HepG2 (cell line): ENCODE data around the gene SPATS2. TPM values are rescaled to one million over a fixed set of nuclear protein-coding genes. Genes with fewer than 3 reads are reported as not detected.

Source experiments
- ATAC-seq: fragments of 200-7000 bp; cut with Tn5 transposase; 3 replicates; pipeline ENCODE4 v1.9.1; 2020; ENCODE audit warnings: mild to moderate bottlenecking, moderate library complexity
- BruUV-seq: library from RNA; stranded (reverse); fragments of 400-500 nt; replicated peaks from 2 replicates; lab custom pipeline; 2021; lab: Mats Ljungman, UMichigan
- CTCF ChIA-PET: fragments of 300-600 bp; formaldehyde crosslinking; extraction: SDS; loops from one replicate; lab custom pipeline; 2021; ENCODE audit warnings: low total read pairs, inconsistent platforms, low intra/inter-chr PET ratio; lab: Yijun Ruan, JAX
- POLR2A ChIA-PET: fragments of 350-600 bp; sonication (Branson Sonifier 250); formaldehyde crosslinking; loops from one replicate; lab custom pipeline; 2020; ENCODE audit warnings: antibody characterized with exemption, inconsistent platforms; lab: Yijun Ruan, JAX
- DNase-seq: peaks from one replicate; pipeline ENCODE4 v3.0.0-alpha.2; 2015; ENCODE audit warnings: low spot score
- FAIRE-seq: peaks from 3 replicates; lab custom pipeline; 2011; peaks lifted over from hg19 to GRCh38; lab: Jason Lieb, UNC
- H2AFZ ChIP-seq: one replicate; pipeline ENCODE4 v1.6.1; 2011; ENCODE audit warnings: low read length, inconsistent platforms
- H3K27ac ChIP-seq: fragments of 300-600 bp; 3 replicates; pipeline ENCODE4 v1.8.0; 2011; ENCODE audit warnings: mixed run types, mild to moderate bottlenecking, mixed read lengths, low read length, inconsistent platforms; ENCODE audit not compliant: insufficient read depth; ENCODE audit errors: extremely low read length
- H3K27me3 ChIP-seq, 2 experiments: fragments of 200-600 bp in 1 of 2; 2 replicates in 1 of 2; 3 replicates in 1 of 2; pipeline versions ENCODE4 v1.6.0 to v1.8.0; 2011; ENCODE audit warnings: low read length in 2 of 2, mild to moderate bottlenecking in 2 of 2, moderate library complexity in 2 of 2, inconsistent platforms in 1 of 2; ENCODE audit not compliant: insufficient read depth in 2 of 2, control insufficient read depth in 1 of 2
- H3K36me3 ChIP-seq, 2 experiments: fragments of 200-600 bp in 1 of 2; replicated peaks in 1 of 2; 2 replicates in 1 of 2; 3 replicates in 1 of 2; pipeline versions ENCODE4 v1.5.1 to v1.8.0; 2011; ENCODE audit warnings: low read length in 2 of 2, inconsistent platforms in 1 of 2; ENCODE audit not compliant: insufficient read depth in 2 of 2, control insufficient read depth in 1 of 2
- H3K4me1 ChIP-seq: 2 replicates; pipeline ENCODE4 v1.5.1; 2012; ENCODE audit warnings: low read length, inconsistent platforms; ENCODE audit not compliant: insufficient read depth
- H3K4me2 ChIP-seq: 2 replicates; pipeline ENCODE4 v1.6.0; 2011; ENCODE audit warnings: low read depth, low read length, inconsistent platforms
- H3K4me3 ChIP-seq, 3 experiments: fragments of 200-600 bp in 1 of 3; sonication (generic), shearing (Covaris generic) in 1 of 3; replicated peaks in 1 of 3; 2 replicates each; pipeline ENCODE4 v1.5.1; 2011 to 2016; ENCODE audit warnings: low read length in 3 of 3, inconsistent platforms in 2 of 3, low read depth in 2 of 3, mild to moderate bottlenecking in 2 of 3, control low read depth in 1 of 3, mixed read lengths in 1 of 3; ENCODE audit not compliant: insufficient read depth in 1 of 3
- H3K79me2 ChIP-seq: one replicate; pipeline ENCODE4 v1.6.1; 2011; ENCODE audit warnings: low read length, inconsistent platforms; ENCODE audit not compliant: insufficient read depth
- H3K9ac ChIP-seq: 2 replicates; pipeline ENCODE4 v1.6.0; 2011; ENCODE audit warnings: mild to moderate bottlenecking, low read depth, low read length, inconsistent platforms; ENCODE audit not compliant: insufficient read depth
- H3K9me3 ChIP-seq: 2 replicates; pipeline ENCODE4 v1.5.1; 2012; ENCODE audit warnings: mild to moderate bottlenecking, low read length
- H4K20me1 ChIP-seq: 2 replicates; pipeline ENCODE4 v1.6.0; 2011; ENCODE audit warnings: inconsistent platforms, mild to moderate bottlenecking, low read length, moderate library complexity; ENCODE audit not compliant: insufficient read depth
- ATRX ChIP-seq: sonication (generic); formaldehyde crosslinking; IDR thresholded peaks from 2 replicates; pipeline ENCODE4 v1.4.0; 2020; ENCODE audit warnings: missing genetic modification reagents, borderline replicate concordance
- BRD4 ChIP-seq: sonication (generic); formaldehyde crosslinking; IDR thresholded peaks from 2 replicates; pipeline ENCODE4 v1.4.0; 2020; ENCODE audit warnings: missing genetic modification reagents
- IRF1 ChIP-seq: sonication (generic); formaldehyde crosslinking; IDR thresholded peaks from 2 replicates; pipeline ENCODE4 v1.4.0; 2020; ENCODE audit warnings: low read depth, mild to moderate bottlenecking, missing genetic modification reagents
- NCOA5 ChIP-seq: sonication (generic); formaldehyde crosslinking; IDR thresholded peaks from 2 replicates; pipeline ENCODE4 v1.4.0; 2020; ENCODE audit warnings: missing genetic modification reagents
- PHF8 ChIP-seq: sonication (generic); formaldehyde crosslinking; IDR thresholded peaks from 2 replicates; pipeline ENCODE4 v1.5.0; 2020; ENCODE audit warnings: missing genetic modification reagents
- RBM22 ChIP-seq: fragments of 200-400 bp; formaldehyde crosslinking; optimal IDR thresholded peaks from 2 replicates; pipeline ENCODE3; 2017; ENCODE audit warnings: mild to moderate bottlenecking, low read length, moderate library complexity
- RXRA ChIP-seq: sonication (generic); formaldehyde crosslinking; IDR thresholded peaks from 2 replicates; pipeline ENCODE4 v1.5.1; 2020; ENCODE audit warnings: missing genetic modification reagents
- SKIL ChIP-seq: sonication (generic); formaldehyde crosslinking; IDR thresholded peaks from 2 replicates; pipeline ENCODE4 v1.8.0; 2022; ENCODE audit warnings: missing genetic modification reagents, mild to moderate bottlenecking, moderate library complexity, borderline replicate concordance
- YEATS4 ChIP-seq: sonication (generic); formaldehyde crosslinking; IDR thresholded peaks from 2 replicates; pipeline ENCODE4 v1.4.0; 2020; ENCODE audit warnings: missing genetic modification reagents, borderline replicate concordance
- ZBED4 ChIP-seq: sonication (generic); formaldehyde crosslinking; IDR thresholded peaks from 2 replicates; pipeline ENCODE4 v1.4.0; 2020; ENCODE audit warnings: missing genetic modification reagents, borderline replicate concordance
- ZBTB43 ChIP-seq: sonication (generic); formaldehyde crosslinking; conservative IDR thresholded peaks from 2 replicates; pipeline ENCODE4 v1.4.0; 2020; ENCODE audit warnings: missing genetic modification reagents
- ZMAT3 ChIP-seq: sonication (generic); formaldehyde crosslinking; conservative IDR thresholded peaks from 2 replicates; pipeline ENCODE4 v1.7.0; 2021; ENCODE audit warnings: missing genetic modification reagents
- ZNF512 ChIP-seq: sonication (generic); formaldehyde crosslinking; IDR thresholded peaks from 2 replicates; pipeline ENCODE4 v1.4.0; 2020; ENCODE audit warnings: mild to moderate bottlenecking, missing genetic modification reagents
- ZNF709 ChIP-seq: sonication (generic); formaldehyde crosslinking; IDR thresholded peaks from 2 replicates; pipeline ENCODE4 v1.5.0; 2020; ENCODE audit warnings: mild to moderate bottlenecking, missing genetic modification reagents
- ZSCAN9 ChIP-seq: IDR thresholded peaks from 2 replicates; pipeline ENCODE4 v1.6.1; 2016; ENCODE audit warnings: borderline replicate concordance
- WGBS: methylation state at CpG from one replicate; pipeline ENCODE4 v1.1.6; 2017; ENCODE audit warnings: low lambda C conversion rate; 5-methylcytosine and 5-hydroxymethylcytosine counted together
- in situ Hi-C: cut with HindIII; loops from 2 replicates; pipeline ENCODE4 v1.10.0; 2017; ENCODE audit warnings: low pct_unique_long_range_greater_than_20kb; ENCODE audit not compliant: extremely low pct_ligation_motif_present
- intact Hi-C: fragments of 100-400 bp; cut with micrococcal nuclease; formaldehyde crosslinking; loops from one replicate; pipeline ENCODE4 v1.10.0; 2022; ENCODE audit not compliant: unreplicated experiment
- polyA plus RNA-seq, 8 experiments: library from polyadenylated mRNA; depleted of rRNA in 3 of 8; stranded (reverse) in 7 of 8; unstranded in 1 of 8; fragments of >200 nt; fragmentation: Illumina TruSeq in 4 of 8; extraction: Trizol in 4 of 8; gene quantifications; 2 replicates each; pipeline versions ENCODE4 v1.2.1 to v1.2.3, GENCODE V29; 2011 to 2016; ENCODE audit warnings: low read depth in 4 of 8, missing spikeins in 1 of 8, mixed read lengths in 1 of 8; ENCODE audit not compliant: insufficient read depth in 1 of 8
- total RNA-seq, 5 experiments: library from RNA; depleted of rRNA; stranded (reverse); fragments of >200 nt; fragmentation: Illumina TruSeq; extraction: Trizol; gene quantifications; 2 replicates each; pipeline ENCODE4 v1.2.3, GENCODE V29; 2016; ENCODE audit warnings: low read depth in 1 of 5

SPATS2 gene
- total and polyA plus RNA-seq, 2 of the 13 experiments (the other 11 are each of a cell fraction or from before 2014, with no cell fraction given): 19.3 to 28.1 TPM

- H3K4me2 ChIP-seq: no peak overlapping the region
- in situ Hi-C loops: no loop called here
These were observed 49.6 kb downstream of the SPATS2 start for GRCh38 chr12:49416892-49417291.

More at GRCh38 chr12:49416892-49417291, 49.6 kb downstream of the SPATS2 start:
- H3K4me1 ChIP-seq: peaks cover 87% of the 10 kb centered on the region
- ChIA-PET POLR2A (interaction anchor here (0.8 to 1.3 kb wide), 2 partner anchors 50 kb away, joined by 3 to 6 read pairs; partner anchors contain the start of gene SPATS2), CTCF (no interaction called here)
- no TSS peak for BruUV-seq
- FAIRE-seq (no peak), DNase-seq (no peak), ATAC-seq (no peak)
- H3K4me3 ChIP-seq: no peak overlapping the region
- intact Hi-C loops: no loop called here
- H3K27me3 ChIP-seq: no peaks in the 10 kb centered on the region
- TF ChIP-seq RXRA (CRISPR knock-in tag) (no peak), RBM22 (no peak), SKIL (no peak), ZNF709 (CRISPR knock-in tag) (no peak), YEATS4 (CRISPR knock-in tag) (no peak), PHF8 (no peak), NCOA5 (CRISPR knock-in tag) (no peak), BRD4 (CRISPR knock-in tag) (no peak), ZBED4 (no peak), ZBTB43 (CRISPR knock-in tag) (no peak), ZSCAN9 (CRISPR knock-in tag) (no peak), ZMAT3 (CRISPR knock-in tag) (no peak), ATRX (CRISPR knock-in tag) (no peak), IRF1 (CRISPR knock-in tag) (no peak), ZNF512 (CRISPR knock-in tag) (no peak)
- H3K27ac ChIP-seq: peak overlapping the region; percentile 25
- H3K79me2 ChIP-seq: peaks cover 9% of the 10 kb centered on the region
- H3K9ac ChIP-seq: no peak overlapping the region
- H3K9me3 ChIP-seq: no peaks in the 10 kb centered on the region
- H3K36me3 ChIP-seq: no peaks in the 10 kb centered on the region; a peak in 1 of 5 replicates
- H4K20me1 ChIP-seq: no peaks in the 10 kb centered on the region
- WGBS: 84% methylated on average over 2 of the region's 2 CpGs
- no peak overlapping the region for H2AFZ ChIP-seq
